ENCODE data around the gene IL17RC.
"Not testable (repeated sequence)": the region's sequence is repeated elsewhere in the genome, so short reads cannot be mapped to it uniquely, and the experiment has no call there.

IL17RC gene

DNA sequence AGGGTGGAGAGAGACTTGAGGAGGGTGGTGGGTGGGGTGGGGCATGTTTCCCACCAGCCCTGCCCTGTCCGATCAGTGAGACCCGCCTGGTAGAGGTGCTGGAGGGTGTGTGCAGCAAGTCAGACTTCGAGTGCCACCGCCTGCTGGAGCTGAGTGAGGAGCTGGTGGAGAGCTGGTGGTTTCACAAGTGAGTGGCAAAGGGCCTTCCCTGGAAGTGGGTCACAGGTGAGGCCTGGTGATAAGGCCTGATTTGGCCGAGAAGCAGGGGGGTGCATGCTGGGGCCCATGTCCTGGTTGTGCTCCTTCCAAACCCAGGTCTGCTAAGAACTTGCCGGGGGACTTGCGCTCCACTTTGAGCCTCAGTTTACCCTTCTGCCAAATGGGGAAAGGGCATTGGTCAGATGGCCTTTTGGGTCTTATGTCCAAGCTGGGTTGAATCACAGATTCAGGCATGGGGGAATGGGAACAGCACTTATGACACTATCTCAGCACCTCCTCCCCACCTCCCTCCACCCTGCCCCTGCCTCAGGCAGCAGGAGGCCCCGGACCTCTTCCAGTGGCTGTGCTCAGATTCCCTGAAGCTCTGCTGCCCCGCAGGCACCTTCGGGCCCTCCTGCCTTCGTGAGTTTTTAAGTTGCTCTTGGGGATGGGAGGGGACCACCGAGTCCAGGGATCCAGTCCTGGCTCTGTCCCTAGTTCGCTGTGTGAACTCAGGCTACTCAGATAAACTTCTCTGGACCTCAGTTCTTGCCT, 20.8 kb downstream of the IL17RC start:
- H3K9me3 ChIP-seq (ENCODE audit: insufficient read depth, low read length) = no peaks in the 10 kb centered on the region
- TF ChIP-seq, protein P1, sequence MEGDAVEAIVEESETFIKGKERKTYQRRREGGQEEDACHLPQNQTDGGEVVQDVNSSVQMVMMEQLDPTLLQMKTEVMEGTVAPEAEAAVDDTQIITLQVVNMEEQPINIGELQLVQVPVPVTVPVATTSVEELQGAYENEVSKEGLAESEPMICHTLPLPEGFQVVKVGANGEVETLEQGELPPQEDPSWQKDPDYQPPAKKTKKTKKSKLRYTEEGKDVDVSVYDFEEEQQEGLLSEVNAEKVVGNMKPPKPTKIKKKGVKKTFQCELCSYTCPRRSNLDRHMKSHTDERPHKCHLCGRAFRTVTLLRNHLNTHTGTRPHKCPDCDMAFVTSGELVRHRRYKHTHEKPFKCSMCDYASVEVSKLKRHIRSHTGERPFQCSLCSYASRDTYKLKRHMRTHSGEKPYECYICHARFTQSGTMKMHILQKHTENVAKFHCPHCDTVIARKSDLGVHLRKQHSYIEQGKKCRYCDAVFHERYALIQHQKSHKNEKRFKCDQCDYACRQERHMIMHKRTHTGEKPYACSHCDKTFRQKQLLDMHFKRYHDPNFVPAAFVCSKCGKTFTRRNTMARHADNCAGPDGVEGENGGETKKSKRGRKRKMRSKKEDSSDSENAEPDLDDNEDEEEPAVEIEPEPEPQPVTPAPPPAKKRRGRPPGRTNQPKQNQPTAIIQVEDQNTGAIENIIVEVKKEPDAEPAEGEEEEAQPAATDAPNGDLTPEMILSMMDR (IDR thresholded peaks at IDR 0.05; ENCODE audit: low read depth, low read length) = no peak
- TF ChIP-seq EZH2phosphoT487 (IDR thresholded peaks at IDR 0.05; ENCODE audit: low read depth) = no peak
- H2AFZ ChIP-seq (ENCODE audit: low read depth, low read length) = no peak overlapping the region
- peaks cover 10% of the 10 kb centered on the region for H3K4me1 ChIP-seq (ENCODE audit: low read length)
- no peak overlapping the region for H3K9ac ChIP-seq (ENCODE audit: low read length)
- no peaks in the 10 kb centered on the region for H4K20me1 ChIP-seq (ENCODE audit: insufficient read depth, low read length)
- H3K27me3 ChIP-seq (ENCODE audit: low read depth, low read length) = no peaks in the 10 kb centered on the region
- peaks cover 4% of the 10 kb centered on the region for H3K36me3 ChIP-seq (replicated peaks; ENCODE audit: low read depth, low read length)
- no peak overlapping the region for H3K4me2 ChIP-seq (ENCODE audit: low read length)
- no peak overlapping the region for H3K27ac ChIP-seq (ENCODE audit: low read length)
- no peak overlapping the region for H3K4me3 ChIP-seq (ENCODE audit: low read length)
- peaks cover 11% of the 10 kb centered on the region for H3K79me2 ChIP-seq (ENCODE audit: low read length)

DNA sequence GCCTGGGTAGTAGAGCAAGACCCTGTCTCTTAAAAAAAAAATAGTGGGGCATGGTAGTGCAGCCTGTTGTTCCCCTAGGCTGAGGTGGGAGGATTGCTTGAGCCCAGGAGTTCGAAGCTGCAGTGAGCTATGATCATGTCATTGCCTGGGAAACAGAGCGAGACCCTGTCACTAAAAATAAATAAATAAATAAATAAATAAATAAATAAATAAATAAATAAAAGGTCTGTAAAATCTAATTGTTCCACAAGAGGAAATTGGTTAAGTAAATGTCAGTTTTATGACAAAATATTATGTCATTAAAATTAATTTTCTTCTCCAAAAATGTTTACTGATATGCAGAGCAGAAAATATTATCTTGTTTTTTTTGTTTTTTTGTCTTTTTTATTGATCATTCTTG, 22.1 kb downstream of the IL17RC start:
- no peaks in the 10 kb centered on the region for H3K9me3 ChIP-seq (ENCODE audit: insufficient read depth, low read length)
- no peaks in the 10 kb centered on the region for H3K27me3 ChIP-seq (ENCODE audit: low read depth, low read length)
- peaks cover 11% of the 10 kb centered on the region for H3K79me2 ChIP-seq (ENCODE audit: low read length)
- no peak overlapping the region for H3K27ac ChIP-seq (ENCODE audit: low read length)
- peaks cover 10% of the 10 kb centered on the region for H3K4me1 ChIP-seq (ENCODE audit: low read length)
- H3K4me3 ChIP-seq (ENCODE audit: low read length) = no peak overlapping the region
- TF ChIP-seq EZH2phosphoT487 (IDR thresholded peaks at IDR 0.05; ENCODE audit: low read depth) = no peak
- TF ChIP-seq, protein P1 (IDR thresholded peaks at IDR 0.05; ENCODE audit: low read depth, low read length) = no peak
- no peak overlapping the region for H2AFZ ChIP-seq (ENCODE audit: low read depth, low read length)
- H3K4me2 ChIP-seq (ENCODE audit: low read length) = no peak overlapping the region
- H3K36me3 ChIP-seq (replicated peaks; ENCODE audit: low read depth, low read length) = peaks cover 4% of the 10 kb centered on the region
- H4K20me1 ChIP-seq (ENCODE audit: insufficient read depth, low read length) = no peaks in the 10 kb centered on the region
- H3K9ac ChIP-seq (ENCODE audit: low read length) = no peak overlapping the region

DNA sequence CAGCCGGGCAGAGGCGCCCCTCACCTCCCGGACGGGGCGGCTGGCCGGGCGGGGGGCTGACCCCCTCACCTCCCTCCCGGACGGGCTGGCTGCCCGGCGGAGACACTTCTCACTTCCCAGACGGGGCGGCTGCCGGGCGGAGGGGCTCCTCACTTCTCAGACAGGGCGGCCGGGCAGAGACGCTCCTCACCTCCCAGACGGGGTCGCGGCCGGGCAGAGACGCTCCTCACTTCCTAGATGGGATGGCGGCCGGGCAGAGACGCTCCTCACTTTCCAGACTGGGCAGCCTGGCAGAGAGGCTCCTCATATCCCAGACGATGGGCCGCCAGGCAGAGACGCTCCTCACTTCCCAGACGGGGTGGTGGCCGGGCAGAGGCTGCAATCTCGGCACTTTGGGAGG, 23.0 kb downstream of the IL17RC start:
- H2AFZ ChIP-seq (ENCODE audit: low read depth, low read length); H3K4me3 ChIP-seq (ENCODE audit: low read length); H3K9ac ChIP-seq (ENCODE audit: low read length); H3K4me2 ChIP-seq (ENCODE audit: low read length); H3K36me3 ChIP-seq (replicated peaks; ENCODE audit: low read depth, low read length); H3K27ac ChIP-seq (ENCODE audit: low read length); H3K9me3 ChIP-seq (ENCODE audit: insufficient read depth, low read length); H4K20me1 ChIP-seq (ENCODE audit: insufficient read depth, low read length); H3K27me3 ChIP-seq (ENCODE audit: low read depth, low read length); H3K79me2 ChIP-seq (ENCODE audit: low read length); H3K4me1 ChIP-seq (ENCODE audit: low read length): not testable (repeated sequence)

DNA sequence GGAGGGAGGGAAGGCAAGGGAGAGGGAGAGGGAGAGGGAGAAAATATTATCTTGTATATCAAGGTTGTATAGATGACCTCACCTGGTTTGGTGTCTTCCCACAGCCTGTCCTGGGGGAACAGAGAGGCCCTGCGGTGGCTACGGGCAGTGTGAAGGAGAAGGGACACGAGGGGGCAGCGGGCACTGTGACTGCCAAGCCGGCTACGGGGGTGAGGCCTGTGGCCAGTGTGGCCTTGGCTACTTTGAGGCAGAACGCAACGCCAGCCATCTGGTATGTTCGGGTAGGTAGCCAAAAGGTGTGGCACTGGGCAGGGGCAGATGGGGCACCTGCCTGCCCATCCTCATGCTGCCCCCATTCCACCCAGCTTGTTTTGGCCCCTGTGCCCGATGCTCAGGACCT, 23.8 kb downstream of the IL17RC start:
- no peak overlapping the region for H2AFZ ChIP-seq (ENCODE audit: low read depth, low read length)
- no peaks in the 10 kb centered on the region for H3K79me2 ChIP-seq (ENCODE audit: low read length)
- H3K4me3 ChIP-seq (ENCODE audit: low read length) = no peak overlapping the region
- no peak overlapping the region for H3K4me2 ChIP-seq (ENCODE audit: low read length)
- no peaks in the 10 kb centered on the region for H3K9me3 ChIP-seq (ENCODE audit: insufficient read depth, low read length)
- H3K27ac ChIP-seq (ENCODE audit: low read length) = no peak overlapping the region
- H3K36me3 ChIP-seq (replicated peaks; ENCODE audit: low read depth, low read length) = peaks cover 4% of the 10 kb centered on the region
- H3K27me3 ChIP-seq (ENCODE audit: low read depth, low read length) = no peaks in the 10 kb centered on the region
- H3K9ac ChIP-seq (ENCODE audit: low read length) = no peak overlapping the region
- no peaks in the 10 kb centered on the region for H3K4me1 ChIP-seq (ENCODE audit: low read length)
- no peaks in the 10 kb centered on the region for H4K20me1 ChIP-seq (ENCODE audit: insufficient read depth, low read length)
- TF ChIP-seq EZH2phosphoT487 (IDR thresholded peaks at IDR 0.05; ENCODE audit: low read depth) = no peak
- TF ChIP-seq, protein P1 (IDR thresholded peaks at IDR 0.05; ENCODE audit: low read depth, low read length) = no peak
